Smooth muscle cell (in vitro differentiated cells): ENCODE measurements around the gene SIRT2. TPM values are rescaled to one million over a fixed set of nuclear protein-coding genes. Genes with fewer than 3 reads are reported as not detected.

Source experiments
- DNase-seq: peaks from one replicate; lab custom pipeline; 2025; ENCODE audit not compliant: unreplicated experiment; lab: John Stamatoyannopoulos, UW
- H2AFZ ChIP-seq: fragments of 200-600 bp; sonication (generic); 2 replicates; pipeline ENCODE4 v1.6.0; 2016; ENCODE audit warnings: antibody characterized with exemption, low read depth, mild to moderate bottlenecking
- H3F3A ChIP-seq: fragments of 200-600 bp; sonication (generic); 2 replicates; pipeline ENCODE4 v1.6.0; 2017; ENCODE audit warnings: antibody characterized with exemption, low read depth
- H3K27ac ChIP-seq: fragments of 200-600 bp; sonication (generic); 2 replicates; pipeline ENCODE4 v1.5.1; 2016; ENCODE audit warnings: low read depth, mild to moderate bottlenecking
- H3K27me3 ChIP-seq: fragments of 200-600 bp; sonication (generic); 2 replicates; pipeline ENCODE4 v1.6.1; 2016; ENCODE audit warnings: low read depth, mild to moderate bottlenecking
- H3K36me3 ChIP-seq: fragments of 200-600 bp; sonication (generic); 2 replicates; pipeline ENCODE4 v1.5.1; 2016; ENCODE audit warnings: low read depth
- H3K4me1 ChIP-seq: fragments of 200-600 bp; sonication (generic); 2 replicates; pipeline ENCODE4 v1.5.1; 2016; ENCODE audit warnings: low read depth
- H3K4me2 ChIP-seq: fragments of 200-600 bp; sonication (generic); 2 replicates; pipeline ENCODE4 v1.6.0; 2016; ENCODE audit warnings: mild to moderate bottlenecking
- H3K4me3 ChIP-seq: fragments of 200-600 bp; sonication (generic); 2 replicates; pipeline ENCODE4 v1.5.1; 2016; ENCODE audit warnings: mild to moderate bottlenecking
- H3K79me2 ChIP-seq: fragments of 200-600 bp; sonication (generic); 2 replicates; pipeline ENCODE4 v1.6.0; 2016; ENCODE audit warnings: low read depth, mild to moderate bottlenecking
- H3K9ac ChIP-seq: fragments of 200-600 bp; sonication (generic); 2 replicates; pipeline ENCODE4 v1.6.0; 2016; ENCODE audit warnings: low read depth
- H3K9me3 ChIP-seq: fragments of 200-600 bp; sonication (generic); replicated peaks from 2 replicates; pipeline ENCODE4 v1.5.1; 2016; ENCODE audit warnings: low read depth
- H4K20me1 ChIP-seq: fragments of 200-600 bp; sonication (generic); 2 replicates; pipeline ENCODE4 v1.6.0; 2016; ENCODE audit warnings: low read depth
- WGBS: methylation state at CpG from one replicate; pipeline ENCODE4 v1.1.7; 2016; ENCODE audit warnings: low lambda C conversion rate; 5-methylcytosine and 5-hydroxymethylcytosine counted together
- polyA plus RNA-seq: library from polyadenylated mRNA; unstranded; fragments of >200 nt; fragmentation: Nextera tagmentation; extraction: Ambion mirVana; gene quantifications from 2 replicates; pipeline ENCODE4 v1.2.1, GENCODE V29; 2016
- total RNA-seq: library from RNA; depleted of rRNA; stranded (reverse); fragments of >200 nt; gene quantifications from 2 replicates; pipeline ENCODE4 v1.2.3, GENCODE V29; 2014
- TF ChIP-seq, protein P1 (sequence below): fragments of 200-600 bp; sonication (generic); IDR thresholded peaks from 2 replicates; pipeline ENCODE4 v1.5.1; 2017; ENCODE audit warnings: borderline replicate concordance, mild to moderate bottlenecking, antibody characterized with exemption; ENCODE audit not compliant: insufficient read depth, poor library complexity, severe bottlenecking

SIRT2 gene
- total and polyA plus RNA-seq, 2 experiments from 2014 or later: 30.7 to 48.4 TPM

DNA sequence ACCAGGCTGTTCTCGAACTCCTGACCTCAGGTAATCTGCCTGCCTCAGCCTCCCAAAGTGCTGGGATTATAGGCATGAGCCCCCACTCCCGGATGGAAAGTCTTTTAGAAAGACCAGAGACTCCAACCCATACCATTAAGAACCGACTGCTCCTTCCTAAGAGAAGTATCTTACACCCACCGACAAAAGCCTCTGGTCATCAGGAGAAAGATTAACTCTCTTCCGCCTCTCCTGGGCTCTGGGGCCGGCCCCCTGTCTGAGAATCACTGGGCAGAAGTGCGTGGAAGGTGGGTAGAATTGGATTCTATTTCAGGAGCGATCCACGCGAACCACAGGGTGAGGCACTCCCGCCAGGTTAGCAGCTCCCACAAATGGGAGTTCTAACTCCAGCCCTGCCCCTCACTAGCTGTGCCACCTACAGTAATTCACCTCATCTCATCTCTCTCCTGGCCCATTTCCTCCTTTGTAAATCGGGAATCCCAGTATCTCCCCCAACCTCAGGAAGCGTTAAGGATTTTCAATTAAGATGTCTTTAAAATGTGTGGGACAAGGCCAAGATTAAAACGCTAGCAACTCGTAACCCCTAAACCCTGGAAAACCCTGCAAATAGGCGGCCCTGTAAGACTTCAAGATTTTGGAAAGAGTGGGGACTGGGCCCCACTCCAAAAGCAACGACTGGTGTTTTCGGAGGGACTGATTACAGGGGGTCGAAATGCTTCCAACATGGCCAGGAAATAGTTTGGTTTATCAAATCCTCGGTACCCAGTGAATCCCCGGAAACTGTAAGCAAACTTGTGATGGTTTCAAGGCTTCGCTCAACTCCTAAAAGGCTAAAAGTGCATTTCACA lies 50.9 kb downstream of the SIRT2 start:
- Histone ChIP-seq H3K9me3 (no peaks in the 10 kb centered on the region), H3K9ac (peak overlapping the region; percentile 99), H3F3A (peaks cover 25% of the 10 kb centered on the region), H3K4me1 (peaks cover 16% of the 10 kb centered on the region), H4K20me1 (peaks cover 57% of the 10 kb centered on the region), H3K4me3 (peak overlapping the region; percentile 98), H3K36me3 (peaks cover 24% of the 10 kb centered on the region), H2AFZ (no peak overlapping the region), H3K27ac (peak overlapping the region; percentile 100), H3K27me3 (no peaks in the 10 kb centered on the region), H3K79me2 (peaks cover 55% of the 10 kb centered on the region), H3K4me2 (peak overlapping the region; percentile 95)
- 19% methylated on average over 22 of the region's 22 CpGs for WGBS
- DNase-seq: no peak
- TF ChIP-seq, protein P1, sequence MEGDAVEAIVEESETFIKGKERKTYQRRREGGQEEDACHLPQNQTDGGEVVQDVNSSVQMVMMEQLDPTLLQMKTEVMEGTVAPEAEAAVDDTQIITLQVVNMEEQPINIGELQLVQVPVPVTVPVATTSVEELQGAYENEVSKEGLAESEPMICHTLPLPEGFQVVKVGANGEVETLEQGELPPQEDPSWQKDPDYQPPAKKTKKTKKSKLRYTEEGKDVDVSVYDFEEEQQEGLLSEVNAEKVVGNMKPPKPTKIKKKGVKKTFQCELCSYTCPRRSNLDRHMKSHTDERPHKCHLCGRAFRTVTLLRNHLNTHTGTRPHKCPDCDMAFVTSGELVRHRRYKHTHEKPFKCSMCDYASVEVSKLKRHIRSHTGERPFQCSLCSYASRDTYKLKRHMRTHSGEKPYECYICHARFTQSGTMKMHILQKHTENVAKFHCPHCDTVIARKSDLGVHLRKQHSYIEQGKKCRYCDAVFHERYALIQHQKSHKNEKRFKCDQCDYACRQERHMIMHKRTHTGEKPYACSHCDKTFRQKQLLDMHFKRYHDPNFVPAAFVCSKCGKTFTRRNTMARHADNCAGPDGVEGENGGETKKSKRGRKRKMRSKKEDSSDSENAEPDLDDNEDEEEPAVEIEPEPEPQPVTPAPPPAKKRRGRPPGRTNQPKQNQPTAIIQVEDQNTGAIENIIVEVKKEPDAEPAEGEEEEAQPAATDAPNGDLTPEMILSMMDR: no peak

- TF ChIP-seq, protein P1: no peak
- DNase-seq: no peak
- peaks cover 11% of the 10 kb centered on the region for H3K4me1 ChIP-seq
- peaks cover 81% of the 10 kb centered on the region for H4K20me1 ChIP-seq
- no peaks in the 10 kb centered on the region for H3K9me3 ChIP-seq
- H3K36me3 ChIP-seq: peaks cover 38% of the 10 kb centered on the region
- peaks cover 79% of the 10 kb centered on the region for H3K79me2 ChIP-seq
- H3K4me2 ChIP-seq: no peak overlapping the region
- no peak overlapping the region for H3K9ac ChIP-seq
- H3K27me3 ChIP-seq: no peaks in the 10 kb centered on the region
- 93% methylated on average over 2 of the region's 2 CpGs for WGBS
- H3F3A ChIP-seq: peaks cover 35% of the 10 kb centered on the region
- no peak overlapping the region for H3K27ac ChIP-seq
- H2AFZ ChIP-seq: no peak overlapping the region
- no peak overlapping the region for H3K4me3 ChIP-seq
Observed at GRCh38 chr19:38846097-38846496, 53.3 kb downstream of the SIRT2 start.

GRCh38 chr19:38845374-38846024 lies 53.9 kb downstream of the SIRT2 start:
- no peak for DNase-seq
- Histone ChIP-seq H3K4me1 (peaks cover 7% of the 10 kb centered on the region), H3K9ac (no peak overlapping the region), H3K4me3 (no peak overlapping the region), H3K27me3 (no peaks in the 10 kb centered on the region), H3K79me2 (peaks cover 85% of the 10 kb centered on the region), H3K4me2 (no peak overlapping the region), H2AFZ (no peak overlapping the region), H3F3A (peaks cover 33% of the 10 kb centered on the region), H4K20me1 (peaks cover 87% of the 10 kb centered on the region), H3K36me3 (peaks cover 39% of the 10 kb centered on the region), H3K27ac (no peak overlapping the region), H3K9me3 (no peaks in the 10 kb centered on the region)
- TF ChIP-seq, protein P1: no peak
- 93% methylated on average over 14 of the region's 14 CpGs for whole genome bisulfite sequencing
